Stimulated activated CD4-positive, alpha-beta T cell treated with anti-CD3 and anti-CD28 coated beads, Interleukin-1b, Interleukin-23, amount 100 ng/mL, for 1 hour (primary cell): ENCODE measurements around the gene NSG1.
"Not testable (repeated sequence)": the region's sequence is repeated elsewhere in the genome, so short reads cannot be mapped to it uniquely, and the experiment has no call there.

Experiments used
- DNase-seq, 2 donors: peaks; one replicate each; pipeline ENCODE4 v3.0.0-alpha.2; 2020; ENCODE audit warnings: low read depth in 2 of 2

The NSG1 gene

GRCh38 chr4:4432341-4433125 lies 45.6 kb downstream of the NSG1 start:
- no peak for DNase-seq

- no peak for DNase-seq
Observed at GRCh38 chr4:4433941-4434340, 47.0 kb downstream of the NSG1 start.

GRCh38 chr4:4436244-4436823 lies 49.4 kb downstream of the NSG1 start:
- DNase-seq: no peak

GRCh38 chr4:4437798-4438470 lies 51.0 kb downstream of the NSG1 start:
- DNase-seq: no peak

GRCh38 chr4:4438891-4439290 lies 52.0 kb downstream of the NSG1 start:
- no peak for DNase-seq

GRCh38 chr4:4439782-4440181 lies 52.9 kb downstream of the NSG1 start:
- DNase-seq: no peak

GRCh38 chr4:4440333-4441061 lies 53.6 kb downstream of the NSG1 start:
- DNase-seq: no peak

- DNase-seq: no peak
Observed at GRCh38 chr4:4443821-4444220, 56.9 kb downstream of the NSG1 start.

GRCh38 chr4:4446434-4446833 lies 59.5 kb downstream of the NSG1 start:
- no peak for DNase-seq

GRCh38 chr4:4455210-4455865 lies 68.4 kb downstream of the NSG1 start:
- DNase-seq: no peak

- DNase-seq: no peak
Observed at GRCh38 chr4:4456351-4456750, 69.4 kb downstream of the NSG1 start.

GRCh38 chr4:4456816-4457578 lies 70.1 kb downstream of the NSG1 start:
- no peak for DNase-seq

- no peak for DNase-seq
Observed at GRCh38 chr4:4457803-4458553, 71.1 kb downstream of the NSG1 start.

GRCh38 chr4:4459181-4459580 lies 72.3 kb downstream of the NSG1 start:
- no peak for DNase-seq

- DNase-seq: no peak
Observed at GRCh38 chr4:4460759-4461158, 73.9 kb downstream of the NSG1 start.

GRCh38 chr4:4461178-4461577 lies 74.3 kb downstream of the NSG1 start:
- no peak for DNase-seq

GRCh38 chr4:4461850-4462249 lies 74.9 kb downstream of the NSG1 start:
- peak in 1 of 2 donors; percentile 34 for DNase-seq

- no peak for DNase-seq
Observed at GRCh38 chr4:4462970-4463369, 76.1 kb downstream of the NSG1 start.

- not testable (repeated sequence) for DNase-seq
Observed at GRCh38 chr4:4465238-4465637, 78.3 kb downstream of the NSG1 start.
